Measurements from ENCODE around the gene DGKZ.

DNA sequence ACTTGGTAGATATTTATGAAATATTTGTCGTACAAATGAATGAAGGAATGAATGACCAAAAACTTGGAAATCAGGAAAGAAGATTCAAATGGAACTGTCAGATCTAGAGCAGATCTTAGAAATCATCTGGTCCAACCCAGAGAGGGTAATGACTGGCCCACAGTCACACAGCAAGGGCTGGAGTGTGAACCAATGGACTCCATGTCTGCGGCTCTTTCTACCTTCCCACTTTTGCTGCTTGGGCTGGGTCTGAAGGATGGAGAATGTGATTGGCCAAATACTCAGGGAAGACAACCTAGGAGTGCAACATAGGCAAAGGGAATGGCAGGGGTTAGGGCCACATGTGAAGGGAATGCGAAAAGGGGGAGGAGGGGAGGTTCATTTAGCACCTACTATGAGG lies 5.8 kb upstream of the DGKZ start:
- TF ChIP-seq POLR2AphosphoS5 (IDR thresholded peaks at IDR 0.05; ENCODE audit: insufficient read depth in 1 of 2, low read depth in 1 of 2) (no peak), POLR2A (IDR thresholded peaks at IDR 0.05) (no peak)

All from vagina (tissue), 2 donors.